Measurements from ENCODE around the gene GUCD1. TPM values are rescaled to one million over a fixed set of nuclear protein-coding genes. Genes with fewer than 3 reads are reported as not detected.

Gene GUCD1
- total and polyA plus RNA-seq, 10 of the 15 experiments (the other 5 are each of a cell fraction or from before 2014, with no cell fraction given) = 56.0 to 177 (median 88.2) TPM

DNA sequence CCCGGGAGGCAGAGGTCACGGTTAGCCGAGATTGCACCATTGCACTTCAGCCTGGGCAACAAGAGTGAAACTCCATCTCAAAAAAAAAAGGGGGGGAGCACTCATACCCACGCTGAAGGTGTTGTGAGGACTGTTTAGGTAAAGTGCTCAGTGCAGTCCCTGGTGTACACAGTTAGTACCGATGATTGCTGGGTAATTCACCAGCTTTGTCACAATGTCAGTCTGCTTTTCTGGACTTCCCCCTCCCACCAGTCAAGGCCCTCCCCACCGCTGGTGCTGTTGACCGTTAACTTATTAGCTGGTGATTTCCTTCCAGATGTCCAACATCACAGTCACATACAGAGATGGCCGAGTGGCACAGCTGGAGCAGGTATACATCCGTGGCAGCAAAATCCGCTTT lies 12.7 kb upstream of the GUCD1 start:
- 47% methylated on average over 10 of the region's 10 CpGs for WGBS (ENCODE audit: insufficient coverage, insufficient replicate concordance, low lambda C conversion rate, missing lambda C conversion rate)
- in situ Hi-C loops (cut with MboI) = no loop called here
- POLR2A ChIA-PET = interaction anchor here (1.3 to 6.6 kb wide), 2 partner anchors 12 to 14 kb away, joined by 3 to 42 read pairs; partner anchors contain the start of genes GUCD1 and SNRPD3
- Histone ChIP-seq H2AFZ (ENCODE audit: control insufficient read depth, low read depth, low read length) (no peak overlapping the region), H3K79me2 (ENCODE audit: control insufficient read depth, insufficient read depth, low read length) (peaks cover 32% of the 10 kb centered on the region), H4K20me1 (ENCODE audit: control insufficient read depth, insufficient read depth) (peaks cover 3% of the 10 kb centered on the region; the same call in 1 of the 2 replicates), H3K36me3 (ENCODE audit: control insufficient read depth in 2 of 2, insufficient read depth in 2 of 2, low read length in 1 of 2) (peaks cover 23 to 28% of the 10 kb centered on the region in 2 experiments), H3K4me3 (no peak overlapping the region), H3K27ac (ENCODE audit: control insufficient read depth, insufficient read depth) (no peak overlapping the region), H3K9ac (ENCODE audit: control insufficient read depth, insufficient read depth, low read length) (no peak overlapping the region), H3K27me3 (replicated peaks in 1 of 2; ENCODE audit: control insufficient read depth in 2 of 2, insufficient read depth in 2 of 2, low read length in 1 of 2) (no peaks in the 10 kb centered on the region), H3K4me2 (ENCODE audit: control insufficient read depth, insufficient read depth) (no peak overlapping the region), H3K9me3 (replicated peaks; ENCODE audit: control insufficient read depth, insufficient read depth, low read length) (no peaks in the 10 kb centered on the region), H3K4me1 (ENCODE audit: control insufficient read depth, insufficient read depth, low read length) (no peaks in the 10 kb centered on the region)
- DNase-seq (ENCODE audit: low read depth, low spot score) = no peak
- CTCF ChIA-PET = interaction anchor here (1.3 to 1.9 kb wide), 3 partner anchors 9 to 13 kb away, joined by 3 to 5 read pairs (median 4); partner anchors contain the start of gene GUCD1
- RAD21 ChIA-PET (ENCODE audit: unreplicated experiment) = interaction anchor here (0.9 to 1.9 kb wide), 4 partner anchors 9 to 15 kb away, joined by 3 to 7 read pairs (median 4); partner anchors contain the start of gene GUCD1
- intact Hi-C loops (cut with micrococcal nuclease; ENCODE audit: unreplicated experiment) = no loop called here
- peak; percentile 35 for FAIRE-seq
- ATAC-seq = peak; percentile 93
- BruUV-seq (replicated peaks) = no TSS peak
- TF ChIP-seq, protein P1, sequence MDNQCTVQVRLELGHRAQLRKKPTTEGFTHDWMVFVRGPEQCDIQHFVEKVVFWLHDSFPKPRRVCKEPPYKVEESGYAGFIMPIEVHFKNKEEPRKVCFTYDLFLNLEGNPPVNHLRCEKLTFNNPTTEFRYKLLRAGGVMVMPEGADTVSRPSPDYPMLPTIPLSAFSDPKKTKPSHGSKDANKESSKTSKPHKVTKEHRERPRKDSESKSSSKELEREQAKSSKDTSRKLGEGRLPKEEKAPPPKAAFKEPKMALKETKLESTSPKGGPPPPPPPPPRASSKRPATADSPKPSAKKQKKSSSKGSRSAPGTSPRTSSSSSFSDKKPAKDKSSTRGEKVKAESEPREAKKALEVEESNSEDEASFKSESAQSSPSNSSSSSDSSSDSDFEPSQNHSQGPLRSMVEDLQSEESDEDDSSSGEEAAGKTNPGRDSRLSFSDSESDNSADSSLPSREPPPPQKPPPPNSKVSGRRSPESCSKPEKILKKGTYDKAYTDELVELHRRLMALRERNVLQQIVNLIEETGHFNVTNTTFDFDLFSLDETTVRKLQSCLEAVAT (IDR thresholded peaks at IDR 0.05) = 0 out of 2 replicates have a peak, but pooled peaks have one; percentile 38
- no peak for TF ChIP-seq POLR2A (IDR thresholded peaks at IDR 0.05; ENCODE audit: low read depth, low read length)
- no peak for TF ChIP-seq ZNF217 (IDR thresholded peaks at IDR 0.05)
- TF ChIP-seq, protein P2, sequence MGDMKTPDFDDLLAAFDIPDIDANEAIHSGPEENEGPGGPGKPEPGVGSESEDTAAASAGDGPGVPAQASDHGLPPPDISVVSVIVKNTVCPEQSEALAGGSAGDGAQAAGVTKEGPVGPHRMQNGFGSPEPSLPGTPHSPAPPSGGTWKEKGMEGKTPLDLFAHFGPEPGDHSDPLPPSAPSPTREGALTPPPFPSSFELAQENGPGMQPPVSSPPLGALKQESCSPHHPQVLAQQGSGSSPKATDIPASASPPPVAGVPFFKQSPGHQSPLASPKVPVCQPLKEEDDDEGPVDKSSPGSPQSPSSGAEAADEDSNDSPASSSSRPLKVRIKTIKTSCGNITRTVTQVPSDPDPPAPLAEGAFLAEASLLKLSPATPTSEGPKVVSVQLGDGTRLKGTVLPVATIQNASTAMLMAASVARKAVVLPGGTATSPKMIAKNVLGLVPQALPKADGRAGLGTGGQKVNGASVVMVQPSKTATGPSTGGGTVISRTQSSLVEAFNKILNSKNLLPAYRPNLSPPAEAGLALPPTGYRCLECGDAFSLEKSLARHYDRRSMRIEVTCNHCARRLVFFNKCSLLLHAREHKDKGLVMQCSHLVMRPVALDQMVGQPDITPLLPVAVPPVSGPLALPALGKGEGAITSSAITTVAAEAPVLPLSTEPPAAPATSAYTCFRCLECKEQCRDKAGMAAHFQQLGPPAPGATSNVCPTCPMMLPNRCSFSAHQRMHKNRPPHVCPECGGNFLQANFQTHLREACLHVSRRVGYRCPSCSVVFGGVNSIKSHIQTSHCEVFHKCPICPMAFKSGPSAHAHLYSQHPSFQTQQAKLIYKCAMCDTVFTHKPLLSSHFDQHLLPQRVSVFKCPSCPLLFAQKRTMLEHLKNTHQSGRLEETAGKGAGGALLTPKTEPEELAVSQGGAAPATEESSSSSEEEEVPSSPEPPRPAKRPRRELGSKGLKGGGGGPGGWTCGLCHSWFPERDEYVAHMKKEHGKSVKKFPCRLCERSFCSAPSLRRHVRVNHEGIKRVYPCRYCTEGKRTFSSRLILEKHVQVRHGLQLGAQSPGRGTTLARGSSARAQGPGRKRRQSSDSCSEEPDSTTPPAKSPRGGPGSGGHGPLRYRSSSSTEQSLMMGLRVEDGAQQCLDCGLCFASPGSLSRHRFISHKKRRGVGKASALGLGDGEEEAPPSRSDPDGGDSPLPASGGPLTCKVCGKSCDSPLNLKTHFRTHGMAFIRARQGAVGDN (IDR thresholded peaks at IDR 0.05) = peak; percentile 52; the same call in 1 of the 2 replicates
- TF ChIP-seq, protein P3, sequence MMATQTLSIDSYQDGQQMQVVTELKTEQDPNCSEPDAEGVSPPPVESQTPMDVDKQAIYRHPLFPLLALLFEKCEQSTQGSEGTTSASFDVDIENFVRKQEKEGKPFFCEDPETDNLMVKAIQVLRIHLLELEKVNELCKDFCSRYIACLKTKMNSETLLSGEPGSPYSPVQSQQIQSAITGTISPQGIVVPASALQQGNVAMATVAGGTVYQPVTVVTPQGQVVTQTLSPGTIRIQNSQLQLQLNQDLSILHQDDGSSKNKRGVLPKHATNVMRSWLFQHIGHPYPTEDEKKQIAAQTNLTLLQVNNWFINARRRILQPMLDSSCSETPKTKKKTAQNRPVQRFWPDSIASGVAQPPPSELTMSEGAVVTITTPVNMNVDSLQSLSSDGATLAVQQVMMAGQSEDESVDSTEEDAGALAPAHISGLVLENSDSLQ (IDR thresholded peaks at IDR 0.05) = peak; percentile 38; the same call in 1 of the 2 replicates
- TF ChIP-seq TCF12 (IDR thresholded peaks at IDR 0.05; ENCODE audit: low read depth, low read length) = 0 out of 2 replicates have a peak, but pooled peaks have one; percentile 35
- peak; percentile 16 for TF ChIP-seq RELA (IDR thresholded peaks at IDR 0.05; ENCODE audit: borderline replicate concordance, partially characterized antibody)
- 0 out of 2 replicates have a peak, but pooled peaks have one; percentile 5 for TF ChIP-seq NR2F1 (conservative IDR thresholded peaks at IDR 0.05)
- TF ChIP-seq MTA2 (IDR thresholded peaks at IDR 0.05; ENCODE audit: low read depth) = peak; percentile 11; the same call in 1 of the 2 replicates
- SMC1A ChIA-PET (ENCODE audit: uncharacterized antibody, unreplicated experiment) = interaction anchor here (0.8 to 3.4 kb wide), 7 partner anchors 8 to 44 kb away, joined by 3 to 11 read pairs (median 3); no protein-coding TSS in a partner anchor

Data from GM12878 (cell line).